Esophagus muscularis mucosa (tissue), 4 donors: Measurements from ENCODE around the gene GPR84. TPM values are rescaled to one million over a fixed set of nuclear protein-coding genes. Genes with fewer than 3 reads are reported as not detected.

Experiments
- DNase-seq: peaks from one replicate; pipeline ENCODE4 v3.0.0-alpha.2; 2017; ENCODE audit errors: extremely low spot score
- H3K27ac ChIP-seq, 4 donors: fragments of 200-600 bp; sonication (generic); replicated peaks in 1 of 4; 1 replicate in 3 of 4; 2 replicates in 1 of 4; pipeline ENCODE4 v1.5.1; 2016 to 2019; ENCODE audit warnings: mild to moderate bottlenecking in 1 of 4
- H3K27me3 ChIP-seq, 4 donors: fragments of 200-600 bp; sonication (generic); one replicate each; pipeline versions ENCODE4 v1.5.1 to v1.6.0; 2016 to 2019
- H3K36me3 ChIP-seq, 4 donors: fragments of 200-600 bp; sonication (generic); one replicate each; pipeline ENCODE4 v1.5.1; 2016 to 2019
- H3K4me1 ChIP-seq, 4 donors: fragments of 200-600 bp; sonication (generic); one replicate each; pipeline ENCODE4 v1.5.1; 2016 to 2019
- H3K4me3 ChIP-seq, 4 donors: fragments of 200-600 bp; sonication (generic); 1 replicate in 2 of 4; 2 replicates in 2 of 4; pipeline ENCODE4 v1.5.1; 2016 to 2019; ENCODE audit warnings: mild to moderate bottlenecking in 4 of 4, moderate library complexity in 1 of 4
- H3K9me3 ChIP-seq, 4 donors: fragments of 200-600 bp; sonication (generic); 1 replicate in 3 of 4; 2 replicates in 1 of 4; pipeline ENCODE4 v1.5.1; 2016 to 2019
- CTCF ChIP-seq, 3 experiments: fragments of 200-600 bp in 2 of 3; fragments of 450-650 bp in 1 of 3; sonication (generic) in 2 of 3; IDR thresholded peaks; one replicate each; pipeline ENCODE4 v1.5.1; 2017 to 2019; ENCODE audit warnings: antibody characterized with exemption in 3 of 3, mild to moderate bottlenecking in 2 of 3, moderate library complexity in 1 of 3
- EP300 ChIP-seq: sonication (generic); formaldehyde crosslinking; IDR thresholded peaks from one replicate; pipeline ENCODE4 v1.6.1; 2017; ENCODE audit warnings: antibody characterized with exemption
- POLR2A ChIP-seq: fragments of 450-650 bp; IDR thresholded peaks from one replicate; pipeline ENCODE4 v1.6.1; 2017; ENCODE audit warnings: antibody characterized with exemption, moderate library complexity, mild to moderate bottlenecking, low read depth
- POLR2AphosphoS5 ChIP-seq, 2 donors: sonication (generic); formaldehyde crosslinking; IDR thresholded peaks; one replicate each; pipeline ENCODE4 v1.6.1; 2017; ENCODE audit warnings: antibody characterized with exemption in 2 of 2
- WGBS: methylation state at CpG from one replicate; pipeline ENCODE4 v1.1.5; 2018; 5-methylcytosine and 5-hydroxymethylcytosine counted together
- intact Hi-C: fragments of 100-400 bp; cut with DNase I; formaldehyde crosslinking; loops from one replicate; pipeline ENCODE4 v1.15.1; 2023
- total RNA-seq, 4 donors: library from RNA; depleted of rRNA; stranded (reverse); fragments of >200 nt; gene quantifications; one replicate each; pipeline versions ENCODE4 v1.1.0 to v1.2.1, GENCODE V29; 2016

Gene GPR84
- total RNA-seq, 4 donors from 2014 or later: 0.66 TPM; not detected in 3

DNA sequence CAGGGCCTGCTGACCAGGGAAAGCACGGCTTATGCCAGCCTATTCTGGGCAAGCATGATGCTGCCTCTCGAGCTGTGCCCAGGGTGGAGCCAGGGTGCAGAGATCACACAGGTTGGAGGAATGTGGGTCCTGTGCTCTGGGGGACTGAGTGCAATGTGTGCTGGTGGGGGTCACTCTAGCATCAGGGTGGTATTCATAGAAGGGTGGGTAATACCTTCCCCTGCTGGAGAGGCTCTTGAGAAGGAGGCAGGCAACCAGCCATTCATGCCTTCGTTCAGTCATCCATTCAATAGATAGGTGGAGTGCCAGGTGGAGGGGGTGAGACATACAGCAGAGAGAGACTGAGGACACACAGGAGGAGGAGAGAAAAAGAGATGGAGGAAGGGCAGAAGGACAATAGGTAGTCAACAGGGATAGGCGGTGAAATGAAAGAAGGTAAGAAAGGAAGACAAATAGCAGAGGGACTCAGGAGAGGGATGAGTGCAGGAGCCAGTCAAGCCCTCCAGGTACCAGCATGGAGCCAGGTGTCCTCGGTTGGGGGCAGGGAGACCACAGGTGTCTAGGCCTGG lies 25.4 kb upstream of the GPR84 start:
- TF ChIP-seq POLR2AphosphoS5 (IDR thresholded peaks at IDR 0.05): no peak
- TF ChIP-seq CTCF (IDR thresholded peaks at IDR 0.05): no peak
- no peak for TF ChIP-seq POLR2A
- no peak for TF ChIP-seq EP300
- no peak for DNase-seq
- H3K27me3 ChIP-seq: no peaks in the 10 kb centered on the region
- intact Hi-C loops: no loop called here
- 96% methylated on average over 5 of the region's 5 CpGs for WGBS
- peaks cover 15 to 38% (median 28%) of the 10 kb centered on the region in 4 donors for H3K4me1 ChIP-seq
- no peak overlapping the region for H3K27ac ChIP-seq
- H3K9me3 ChIP-seq: no peaks in the 10 kb centered on the region
- H3K36me3 ChIP-seq: peaks cover under 1 to 19% (median 9%) of the 10 kb centered on the region in 4 donors
- H3K4me3 ChIP-seq: no peak overlapping the region

GRCh38 chr12:54389134-54389508 lies 24.8 kb upstream of the GPR84 start:
- intact Hi-C loops: no loop called here
- Histone ChIP-seq H3K4me3 (no peak overlapping the region), H3K27ac (no peak overlapping the region), H3K27me3 (no peaks in the 10 kb centered on the region), H3K9me3 (no peaks in the 10 kb centered on the region), H3K36me3 (peaks cover 0 to 14% (median 4%) of the 10 kb centered on the region in 4 donors), H3K4me1 (peaks cover 15 to 38% (median 29%) of the 10 kb centered on the region in 4 donors)
- DNase-seq: no peak
- TF ChIP-seq CTCF (IDR thresholded peaks at IDR 0.05) (no peak), POLR2A (no peak), POLR2AphosphoS5 (IDR thresholded peaks at IDR 0.05) (no peak)
- WGBS: 80% methylated on average over 2 of the region's 3 CpGs

- Histone ChIP-seq H3K4me3 (no peak overlapping the region), H3K9me3 (no peaks in the 10 kb centered on the region), H3K36me3 (peaks cover 0 to 7% (median 2%) of the 10 kb centered on the region in 4 donors), H3K4me1 (peaks cover 15 to 37% (median 29%) of the 10 kb centered on the region in 4 donors), H3K27me3 (no peaks in the 10 kb centered on the region), H3K27ac (no peak overlapping the region)
- WGBS: 79% methylated on average over 4 of the region's 4 CpGs
- TF ChIP-seq CTCF (IDR thresholded peaks at IDR 0.05): no peak
- no peak for TF ChIP-seq EP300
- TF ChIP-seq POLR2AphosphoS5 (IDR thresholded peaks at IDR 0.05): no peak
- TF ChIP-seq POLR2A: no peak
- no peak for DNase-seq
- intact Hi-C loops: no loop called here
Measured at GRCh38 chr12:54388237-54389133, 24.2 kb upstream of the GPR84 start.

DNA sequence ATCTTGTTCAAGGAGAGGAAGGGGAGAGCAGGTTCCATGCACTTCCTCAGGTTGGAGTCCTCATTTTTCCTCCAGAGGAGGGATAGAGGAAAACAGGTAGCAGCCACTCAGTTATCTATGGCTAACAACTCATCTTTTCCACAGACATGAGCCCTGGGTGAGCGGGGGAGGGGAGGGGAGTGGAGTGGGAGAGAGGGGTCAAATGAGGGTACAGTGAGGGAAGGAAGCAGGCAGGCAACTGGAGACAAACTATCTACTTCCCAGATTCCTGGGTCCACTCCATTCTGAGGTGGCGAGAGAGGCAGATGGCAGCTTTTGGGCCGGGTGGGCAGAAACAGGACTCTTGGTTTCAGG lies 22.8 kb upstream of the GPR84 start:
- TF ChIP-seq POLR2AphosphoS5 (IDR thresholded peaks at IDR 0.05) (no peak), POLR2A (no peak), EP300 (no peak), CTCF (IDR thresholded peaks at IDR 0.05) (no peak)
- no peaks in the 10 kb centered on the region for H3K27me3 ChIP-seq
- no peaks in the 10 kb centered on the region for H3K9me3 ChIP-seq
- no peaks in the 10 kb centered on the region for H3K36me3 ChIP-seq
- no peak overlapping the region for H3K4me3 ChIP-seq
- DNase-seq: no peak
- H3K4me1 ChIP-seq: peaks cover 15 to 34% (median 27%) of the 10 kb centered on the region in 4 donors
- 93% methylated on average over 3 of the region's 3 CpGs for WGBS
- intact Hi-C loops: no loop called here
- H3K27ac ChIP-seq: no peak overlapping the region
